Vagina (tissue), 2 donors: ENCODE measurements around the gene TTLL3.
"Not testable (repeated sequence)": the region's sequence is repeated elsewhere in the genome, so short reads cannot be mapped to it uniquely, and the experiment has no call there.

Experiments
- CTCF ChIP-seq, 3 experiments: fragments of 450-650 bp in 2 of 3; fragments of 200-600 bp in 1 of 3; sonication (generic) in 1 of 3; IDR thresholded peaks; one replicate each; pipeline ENCODE4 v1.5.1; 2017 to 2019; ENCODE audit warnings: antibody characterized with exemption in 3 of 3, mild to moderate bottlenecking in 2 of 3, moderate library complexity in 2 of 3
- POLR2A ChIP-seq, 2 donors: fragments of 450-650 bp; IDR thresholded peaks; one replicate each; pipeline ENCODE4 v1.6.1; 2017; ENCODE audit warnings: antibody characterized with exemption in 2 of 2, mild to moderate bottlenecking in 2 of 2, moderate library complexity in 2 of 2
- POLR2AphosphoS5 ChIP-seq, 2 donors: sonication (generic); formaldehyde crosslinking; IDR thresholded peaks; one replicate each; pipeline ENCODE4 v1.9.0; 2017; ENCODE audit warnings: antibody characterized with exemption in 2 of 2, mild to moderate bottlenecking in 2 of 2, low read depth in 1 of 2; ENCODE audit not compliant: insufficient read depth in 1 of 2

DNA sequence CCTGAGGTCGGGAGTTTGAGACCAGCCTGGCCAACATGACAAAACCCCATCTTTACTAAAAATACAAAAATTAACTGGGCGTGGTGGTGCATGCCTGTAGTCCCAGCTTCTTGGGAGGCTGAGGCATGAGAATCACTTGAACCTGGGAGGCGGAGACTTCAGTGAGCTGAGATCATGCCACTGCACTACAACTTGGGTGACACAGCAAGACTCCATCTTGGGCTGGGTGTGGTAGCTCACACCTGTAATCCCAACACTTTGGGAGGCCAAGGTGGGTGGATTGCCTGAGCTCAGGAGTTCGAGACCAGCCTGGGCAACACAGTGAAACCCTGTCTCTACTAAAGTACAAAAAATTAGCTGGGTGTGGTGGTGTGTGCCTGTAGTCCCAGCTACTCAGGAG, 66.2 kb downstream of the TTLL3 start:
- not testable (repeated sequence) for TF ChIP-seq CTCF (IDR thresholded peaks at IDR 0.05); POLR2AphosphoS5 (IDR thresholded peaks at IDR 0.05; ENCODE audit: insufficient read depth in 1 of 2, low read depth in 1 of 2); POLR2A (IDR thresholded peaks at IDR 0.05)
